GM13976 (cell line): ENCODE data around the gene SLC38A2.

Source experiments
- DNase-seq: peaks from one replicate; pipeline ENCODE4 v3.0.0; 2012; ENCODE audit warnings: low spot score
- CTCF ChIP-seq: IDR thresholded peaks from 2 replicates; pipeline ENCODE4 v1.5.1; 2012; ENCODE audit warnings: borderline replicate concordance, mild to moderate bottlenecking; ENCODE audit not compliant: insufficient read depth; ENCODE audit errors: extremely low read depth, missing control alignments, control extremely low read depth
- in situ Hi-C: fragments of 300-500 bp; cut with MboI; formaldehyde crosslinking; loops from one replicate; pipeline ENCODE4 v1.12.0; 2022; ENCODE audit warnings: low sequenced_read_pairs, mixed read lengths, inconsistent platforms; ENCODE audit not compliant: unreplicated experiment

SLC38A2 gene

DNA sequence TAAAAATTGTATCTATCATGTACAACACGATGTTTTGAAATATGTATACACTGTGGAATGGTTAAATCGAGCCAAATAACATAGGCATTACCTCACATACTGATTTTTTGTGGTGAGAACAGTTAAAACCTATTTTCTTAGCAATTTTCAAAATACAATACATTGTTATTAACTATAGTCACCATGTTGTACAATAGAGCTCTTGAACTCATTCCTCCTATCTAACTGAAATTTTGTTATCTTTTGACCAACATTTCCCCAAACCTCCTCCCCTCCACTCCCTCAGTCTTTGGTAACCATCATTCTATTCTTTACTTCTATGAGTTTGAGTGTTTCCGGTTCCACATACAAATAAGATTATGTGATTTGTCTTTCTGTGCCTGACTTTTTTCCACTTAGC lies 6.8 kb upstream of the SLC38A2 start:
- no peak for TF ChIP-seq CTCF
- no peak for DNase-seq
- in situ Hi-C loops, result no loop called here

- no peak for DNase-seq
- no peak for TF ChIP-seq CTCF
- in situ Hi-C loops, result no loop called here
Measured at GRCh38 chr12:46378530-46378929, 6.0 kb upstream of the SLC38A2 start.

GRCh38 chr12:46377678-46378077 lies 5.1 kb upstream of the SLC38A2 start:
- TF ChIP-seq CTCF, result no peak
- no peak for DNase-seq
- in situ Hi-C loops, result no loop called here

DNA sequence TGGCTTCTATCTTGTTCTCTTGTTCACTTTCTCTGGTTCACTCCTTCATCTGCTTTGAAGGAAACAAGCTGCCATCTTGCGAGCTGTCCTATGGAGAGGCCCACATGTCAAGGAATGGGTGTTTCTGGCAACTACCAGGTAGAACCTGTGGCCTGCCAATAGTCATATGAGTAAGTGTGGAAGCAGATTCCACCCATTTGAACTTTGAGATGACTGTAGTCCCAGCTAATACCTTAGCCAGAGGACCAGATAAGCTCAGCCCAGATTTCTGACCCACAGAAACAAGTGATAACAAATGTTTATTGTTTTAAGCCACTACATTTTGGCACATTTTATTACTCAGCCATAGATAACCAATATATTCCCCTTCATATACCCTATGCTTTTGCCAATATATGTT lies 4.0 kb upstream of the SLC38A2 start:
- in situ Hi-C loops, result no loop called here
- no peak for TF ChIP-seq CTCF
- DNase-seq, result no peak

GRCh38 chr12:46374711-46375110 lies 2.1 kb upstream of the SLC38A2 start:
- no peak for TF ChIP-seq CTCF
- in situ Hi-C loops, result loop anchor here (25.0 kb wide), 1 partner anchor 212 kb away; no protein-coding TSS in a partner anchor
- no peak for DNase-seq

DNA sequence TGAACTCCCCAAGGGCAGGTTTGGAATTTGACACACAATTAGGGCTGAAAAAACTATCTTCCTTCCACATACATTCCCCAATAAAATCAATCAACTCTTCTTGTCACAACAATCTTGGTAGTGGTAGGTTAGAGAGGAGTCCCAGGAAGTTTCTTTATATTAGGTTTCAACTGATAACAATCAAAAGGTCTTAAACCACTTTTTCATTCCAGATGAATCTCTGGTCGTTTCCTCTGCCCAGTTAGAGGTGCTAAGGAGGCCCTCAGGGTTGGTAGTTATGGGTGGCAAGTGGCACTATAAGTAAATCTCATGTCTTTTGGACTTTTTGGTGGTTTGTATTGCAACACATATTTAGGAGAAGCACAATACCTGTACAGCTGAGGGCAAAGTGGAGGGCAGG lies 1.7 kb upstream of the SLC38A2 start:
- in situ Hi-C loops, result loop anchor here (25.0 kb wide), 1 partner anchor 212 kb away; no protein-coding TSS in a partner anchor
- no peak for TF ChIP-seq CTCF
- DNase-seq, result no peak

DNA sequence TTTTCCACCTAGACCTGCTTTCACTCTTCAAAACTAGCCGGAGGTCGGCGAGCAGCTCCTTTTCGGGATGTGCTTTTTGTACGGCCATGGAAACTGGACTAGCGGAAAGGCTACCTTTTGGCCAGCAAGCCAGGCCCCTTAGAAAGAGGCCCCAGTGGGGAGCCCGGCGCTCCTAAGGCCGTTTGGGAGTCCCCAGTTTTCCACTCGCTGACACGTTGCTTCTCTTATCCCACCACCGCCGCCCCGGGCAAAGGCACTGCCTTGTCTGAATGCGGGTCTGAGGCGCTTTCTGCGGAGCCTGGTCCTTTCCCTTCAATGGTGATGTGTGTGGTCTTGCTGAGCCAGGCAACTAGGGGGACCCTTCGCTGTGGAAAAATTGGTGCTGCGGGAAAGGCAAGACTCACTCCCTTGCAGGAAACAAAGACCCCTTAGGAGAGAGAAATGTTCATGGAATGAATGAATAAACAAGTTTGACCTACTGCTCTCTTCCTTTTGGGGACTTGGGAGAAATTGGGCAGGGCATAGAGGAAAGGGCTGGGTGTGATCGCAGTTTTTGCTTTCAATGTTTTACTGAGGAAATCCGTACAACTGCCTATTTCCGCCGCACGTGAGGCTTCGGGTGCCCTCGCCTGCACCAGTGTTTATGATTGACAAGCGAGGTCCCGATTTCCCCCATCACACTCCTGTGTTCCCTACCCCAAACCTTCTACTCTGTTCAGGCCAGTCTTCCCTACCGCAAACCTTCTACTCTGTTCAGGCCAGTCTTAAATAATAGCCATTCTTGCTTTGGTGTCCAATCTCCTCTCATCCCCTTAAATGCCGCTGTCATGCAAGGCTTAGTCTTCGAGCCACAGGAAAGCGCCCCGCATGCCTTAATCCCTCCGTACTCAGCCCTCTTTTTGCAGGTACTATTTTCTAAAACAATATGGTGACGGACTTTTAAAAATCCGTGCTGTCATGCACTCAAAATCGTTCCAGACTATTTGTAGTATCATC lies 1.0 kb upstream of the SLC38A2 start:
- DNase-seq, result peak; percentile 51
- no peak for TF ChIP-seq CTCF
- in situ Hi-C loops, result loop anchor here (25.0 kb wide), 1 partner anchor 211 kb away; no protein-coding TSS in a partner anchor
